Erythroblast (primary cell): ENCODE data around the gene MED27.

Experiments used
- GATA1 ChIP-seq: IDR thresholded peaks from 2 replicates; pipeline ENCODE4 v1.6.1; 2011; ENCODE audit warnings: low read depth, mild to moderate bottlenecking, control low read depth, low read length, moderate library complexity
- POLR2A ChIP-seq: IDR thresholded peaks from 2 replicates; pipeline ENCODE4 v1.6.1; 2011; ENCODE audit warnings: mild to moderate bottlenecking, low read length

- TF ChIP-seq POLR2A (no peak), GATA1 (no peak)
Observed at GRCh38 chr9:131892162-131892707, 187.4 kb downstream of the MED27 start.
